Kidney epithelial cell (primary cell): ENCODE data around the gene CUL9. TPM values are rescaled to one million over a fixed set of nuclear protein-coding genes. Genes with fewer than 3 reads are reported as not detected.

Experiments used
- DNase-seq: peaks from one replicate; pipeline ENCODE4 v3.0.0-alpha.2; 2010; ENCODE audit warnings: low read depth
- H3K27me3 ChIP-seq: 2 replicates; pipeline ENCODE4 v1.6.0; 2011; ENCODE audit warnings: low read length; ENCODE audit not compliant: control insufficient read depth, insufficient read depth
- H3K36me3 ChIP-seq: 2 replicates; pipeline ENCODE4 v1.5.1; 2011; ENCODE audit warnings: low read length; ENCODE audit not compliant: control insufficient read depth, insufficient read depth
- H3K4me3 ChIP-seq: 2 replicates; pipeline ENCODE4 v1.5.1; 2011; ENCODE audit warnings: low read depth, mild to moderate bottlenecking, control low read depth, low read length
- CTCF ChIP-seq: IDR thresholded peaks from 2 replicates; pipeline ENCODE4 v1.5.1; 2011; ENCODE audit warnings: mild to moderate bottlenecking, moderate library complexity, low read length, control low read depth, inconsistent platforms; ENCODE audit not compliant: insufficient read depth, poor library complexity, severe bottlenecking
- total RNA-seq: library from RNA; depleted of rRNA; stranded (reverse); fragments of >200 nt; gene quantifications from 2 replicates; pipeline ENCODE4 v1.2.3, GENCODE V29; 2015

CUL9 gene
- total RNA-seq, 1 donor from 2014 or later, result 41.1 TPM

DNA sequence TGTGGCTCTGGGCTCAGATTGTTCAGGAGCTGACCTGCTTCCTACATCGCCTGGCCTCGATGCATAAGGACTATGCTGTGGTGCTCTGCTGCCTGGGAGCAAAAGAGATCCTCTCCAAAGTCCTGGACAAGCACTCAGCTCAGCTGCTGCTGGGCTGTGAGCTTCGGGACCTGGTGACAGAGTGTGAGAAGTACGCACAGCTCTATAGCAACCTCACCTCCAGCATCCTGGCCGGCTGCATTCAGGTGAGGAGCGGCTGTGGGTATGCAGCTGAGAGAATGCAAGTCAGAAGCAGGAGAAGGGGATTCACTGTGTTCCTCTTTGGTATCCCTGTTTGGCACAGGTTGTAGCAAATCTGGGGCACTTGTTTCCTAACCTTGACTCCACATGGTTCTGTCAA is 17.9 kb downstream of the CUL9 start:
- DNase-seq, result no peak

DNA sequence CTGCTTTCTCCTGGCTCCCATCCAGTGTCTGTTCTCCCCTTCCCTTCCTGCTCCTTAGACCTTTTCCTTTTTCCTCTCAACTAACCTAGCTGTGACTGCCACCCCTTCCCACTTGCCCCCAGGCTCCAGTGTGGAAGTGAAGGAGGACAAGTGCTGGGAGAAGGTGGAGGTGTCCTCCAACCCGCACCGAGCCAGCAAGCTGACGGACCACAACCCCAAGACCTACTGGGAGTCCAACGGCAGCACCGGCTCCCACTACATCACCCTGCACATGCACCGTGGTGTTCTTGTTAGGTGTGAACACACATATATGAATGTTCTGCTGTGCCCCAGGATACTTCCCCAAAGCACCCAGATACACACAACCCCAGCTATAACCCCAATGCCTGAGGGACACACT is 18.5 kb downstream of the CUL9 start:
- TF ChIP-seq CTCF, result no peak

More for the DNA sequence above, 17.9 kb downstream of the CUL9 start:
- no peaks in the 10 kb centered on the region for H3K27me3 ChIP-seq
- TF ChIP-seq CTCF, result no peak
- H3K4me3 ChIP-seq, result no peak overlapping the region
- H3K36me3 ChIP-seq, result no peaks in the 10 kb centered on the region

DNA sequence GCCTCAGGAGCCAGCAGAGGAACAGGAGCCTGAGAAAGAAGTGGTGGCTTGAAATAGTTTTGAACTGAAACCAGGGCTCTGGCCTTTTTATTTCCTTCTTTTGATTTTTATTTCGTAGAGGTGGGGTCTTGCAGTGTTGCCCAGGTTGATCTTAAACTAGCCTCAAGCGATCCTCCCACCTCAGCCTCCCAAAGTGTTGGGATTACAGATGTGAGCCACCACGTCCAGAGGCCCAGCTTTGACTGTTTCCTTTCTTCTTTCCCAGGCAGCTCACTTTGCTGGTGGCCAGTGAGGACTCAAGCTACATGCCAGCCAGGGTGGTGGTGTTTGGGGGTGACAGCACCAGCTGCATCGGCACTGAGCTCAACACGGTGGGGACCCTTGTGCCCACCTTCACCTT is 20.5 kb downstream of the CUL9 start:
- TF ChIP-seq CTCF, result no peak
- Histone ChIP-seq H3K36me3 (peaks cover 1% of the 10 kb centered on the region), H3K4me3 (no peak overlapping the region), H3K27me3 (no peaks in the 10 kb centered on the region)
- no peak for DNase-seq

More for the DNA sequence above, 18.5 kb downstream of the CUL9 start:
- Histone ChIP-seq H3K4me3 (no peak overlapping the region), H3K36me3 (no peaks in the 10 kb centered on the region), H3K27me3 (no peaks in the 10 kb centered on the region)
- no peak for DNase-seq

- DNase-seq, result no peak
- TF ChIP-seq CTCF, result no peak
Measured at GRCh38 chr6:43203029-43203717, 21.2 kb downstream of the CUL9 start.

DNA sequence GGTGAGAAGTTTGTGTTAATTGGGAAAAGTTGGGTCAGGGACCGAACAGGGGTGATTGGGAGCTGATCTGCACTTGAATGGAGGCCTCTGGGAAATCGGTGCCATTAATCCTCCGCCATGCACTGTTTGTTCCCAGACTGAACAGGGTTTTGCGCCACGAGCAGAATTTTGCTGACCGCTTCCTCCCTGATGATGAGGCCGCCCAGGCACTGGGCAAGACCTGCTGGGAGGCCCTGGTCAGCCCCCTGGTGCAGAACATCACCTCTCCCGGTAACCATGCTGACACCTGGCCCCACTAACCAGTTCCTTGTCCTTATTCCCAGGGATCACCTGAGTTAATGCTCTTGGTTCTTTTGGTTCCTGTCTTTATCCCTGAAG is 21.7 kb downstream of the CUL9 start:
- no peak for TF ChIP-seq CTCF
- no peak overlapping the region for H3K4me3 ChIP-seq
- no peak for DNase-seq
- H3K27me3 ChIP-seq, result no peaks in the 10 kb centered on the region
- H3K36me3 ChIP-seq, result peaks cover 1% of the 10 kb centered on the region

More at GRCh38 chr6:43203029-43203717, 21.2 kb downstream of the CUL9 start:
- Histone ChIP-seq H3K4me3 (no peak overlapping the region), H3K36me3 (peaks cover 1% of the 10 kb centered on the region), H3K27me3 (no peaks in the 10 kb centered on the region)

- no peak overlapping the region for H3K4me3 ChIP-seq
- no peak for DNase-seq
- peaks cover 1% of the 10 kb centered on the region for H3K36me3 ChIP-seq
- no peaks in the 10 kb centered on the region for H3K27me3 ChIP-seq
- no peak for TF ChIP-seq CTCF
Measured at GRCh38 chr6:43204271-43205105, 22.5 kb downstream of the CUL9 start.
